Islet precursor cell (in vitro differentiated cells): Measurements from ENCODE around the gene MDM2.
A peak's percentile ranks its signal among the peaks of the same experiment; 100 is the strongest.

ENCODE experiments used
- DNase-seq: peaks from one replicate; pipeline ENCODE4 v3.0.0-alpha.2; 2018

The MDM2 gene

DNA sequence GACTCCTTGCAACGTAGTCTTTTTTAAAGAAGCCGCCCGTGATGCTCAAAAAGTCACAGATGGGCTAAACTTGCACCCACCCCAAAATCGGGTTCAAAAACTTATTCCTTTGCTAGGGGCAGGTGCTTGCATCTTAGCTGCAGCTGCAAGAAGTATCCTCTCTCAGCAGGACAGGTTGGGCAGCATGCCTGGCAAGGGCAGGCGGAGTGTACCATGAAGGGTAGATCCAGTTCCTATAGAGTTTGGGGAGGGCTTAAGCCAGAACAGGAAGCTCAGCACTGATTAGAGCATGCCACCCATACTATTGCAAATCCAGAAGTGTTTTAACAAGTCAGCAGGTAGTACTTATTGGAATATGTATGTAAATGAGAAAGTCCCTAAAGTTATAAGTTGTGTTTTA is 76.3 kb downstream of the MDM2 start:
- DNase-seq = no peak

DNA sequence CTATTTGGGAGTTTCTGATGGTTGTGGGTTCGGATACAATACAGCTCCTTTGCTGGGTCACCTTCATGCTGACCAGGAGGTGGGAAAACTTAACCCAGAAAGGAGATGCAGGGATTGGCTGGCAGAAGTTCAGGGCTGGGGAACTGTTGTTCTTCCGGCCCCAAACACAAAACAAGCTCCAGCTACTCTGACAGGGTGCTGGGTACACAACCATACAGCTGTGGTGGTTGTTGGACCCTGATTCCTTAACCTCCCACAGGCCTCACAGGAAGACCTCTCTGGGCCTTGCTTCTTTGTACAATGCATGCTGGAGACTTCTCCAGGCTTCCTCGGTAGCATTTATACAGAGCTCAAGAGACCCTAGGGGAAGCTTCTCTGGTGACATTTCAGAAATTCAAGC is 77.4 kb downstream of the MDM2 start:
- no peak for DNase-seq

- DNase-seq = no peak
These were observed 78.9 kb downstream of the MDM2 start for GRCh38 chr12:68886636-68887572.

DNA sequence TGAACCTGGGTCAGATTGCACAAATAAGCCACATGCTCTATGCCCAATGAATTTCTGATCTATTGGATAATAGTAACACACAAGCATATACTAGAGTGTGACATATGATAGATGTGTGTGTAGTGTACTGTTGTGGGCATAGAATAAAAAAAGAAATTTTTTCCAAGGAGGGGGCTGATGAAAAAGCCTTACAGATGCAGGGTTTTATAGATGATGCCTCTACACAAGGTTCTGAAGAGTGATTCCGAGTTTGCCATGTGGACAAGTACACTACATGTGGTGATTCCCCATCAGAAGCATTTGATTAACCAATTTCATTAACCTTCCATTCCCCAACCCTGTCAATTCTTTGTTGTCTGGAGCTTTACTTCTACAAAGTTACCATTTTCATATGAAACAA is 79.7 kb downstream of the MDM2 start:
- no peak for DNase-seq

- DNase-seq = no peak
These were observed 80.3 kb downstream of the MDM2 start for GRCh38 chr12:68888243-68888642.

GRCh38 chr12:68890701-68891113 is 82.7 kb downstream of the MDM2 start:
- DNase-seq = no peak

GRCh38 chr12:68891141-68891540 is 83.2 kb downstream of the MDM2 start:
- no peak for DNase-seq

DNA sequence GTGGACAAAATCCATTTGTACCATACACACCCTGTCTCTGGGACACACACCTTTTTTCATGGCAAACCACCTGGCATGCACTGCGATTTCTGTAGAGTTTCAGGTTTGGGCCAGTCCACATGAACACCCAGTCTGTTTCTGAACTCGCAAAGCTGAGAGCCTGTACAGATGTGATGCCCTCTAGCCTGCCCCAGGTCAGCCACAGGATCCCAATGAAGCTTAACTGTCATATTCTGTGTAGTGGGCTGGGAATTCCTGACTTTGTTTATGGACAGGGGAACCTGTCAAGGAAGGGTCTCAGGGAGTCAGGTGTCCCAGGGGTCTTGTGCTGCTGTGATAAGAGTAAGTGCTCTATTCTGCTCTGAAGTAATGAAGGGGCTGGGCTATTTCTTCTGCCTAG is 85.2 kb downstream of the MDM2 start:
- DNase-seq = no peak

- no peak for DNase-seq
These were observed 85.8 kb downstream of the MDM2 start for GRCh38 chr12:68893741-68894140.

DNA sequence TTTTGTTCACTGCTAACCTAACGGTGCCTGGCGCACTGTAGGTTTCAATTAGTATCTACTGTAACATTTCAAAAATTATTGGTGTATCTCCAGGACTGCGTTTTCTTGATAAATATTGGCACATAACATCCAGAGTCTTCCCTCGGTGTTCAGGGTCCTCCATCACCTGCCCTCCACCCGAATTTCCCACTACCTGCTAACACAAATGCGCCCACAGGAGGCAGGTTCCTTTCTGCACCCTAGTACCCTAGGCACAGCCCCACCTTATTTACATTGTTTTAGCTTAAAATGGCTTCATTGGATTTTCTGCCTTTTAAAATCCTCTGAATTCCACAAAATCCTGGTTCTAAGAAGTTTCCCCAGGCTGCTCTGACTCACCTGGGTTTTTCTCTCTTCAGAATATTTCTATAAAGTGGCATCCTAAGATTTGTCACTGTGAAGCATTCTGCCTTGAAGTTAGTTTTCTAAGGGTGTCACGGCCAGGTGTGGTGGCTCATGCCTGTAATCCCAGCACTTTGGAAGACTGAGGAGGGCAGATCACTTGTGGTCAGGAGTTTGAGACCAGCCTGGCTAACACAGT is 86.4 kb downstream of the MDM2 start:
- DNase-seq = peak; percentile 35

- peak; percentile 12 for DNase-seq
These were observed 89.0 kb downstream of the MDM2 start for GRCh38 chr12:68896881-68897540.

- DNase-seq = peak; percentile 21
These were observed 91.3 kb downstream of the MDM2 start for GRCh38 chr12:68899251-68899771.

DNA sequence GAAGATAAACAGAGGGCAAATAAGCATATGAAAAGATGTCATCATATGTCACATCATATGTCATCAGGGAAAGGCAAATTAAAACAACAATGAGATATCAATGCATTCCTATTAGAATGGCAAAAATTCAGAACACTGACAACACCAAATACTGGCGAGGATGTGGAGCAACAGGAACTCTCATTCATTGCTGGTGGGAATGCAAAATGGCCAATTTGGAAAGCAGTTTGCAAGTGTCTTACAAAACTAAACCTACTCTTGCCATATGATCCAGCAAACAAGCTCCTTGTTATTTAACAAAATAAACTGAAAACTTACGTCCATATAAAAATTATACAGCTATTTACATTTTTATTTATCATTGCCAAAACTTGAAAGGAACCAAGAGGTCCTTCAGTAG is 92.3 kb downstream of the MDM2 start:
- peak; percentile 7 for DNase-seq
